GM11168 (cell line): Measurements from ENCODE around the gene CFAP73.

Experiments used
- in situ Hi-C: fragments of 300-500 bp; cut with MboI; formaldehyde crosslinking; loops from one replicate; pipeline ENCODE4 v1.12.0; 2022; ENCODE audit warnings: low sequenced_read_pairs; ENCODE audit not compliant: unreplicated experiment

CFAP73 gene

DNA sequence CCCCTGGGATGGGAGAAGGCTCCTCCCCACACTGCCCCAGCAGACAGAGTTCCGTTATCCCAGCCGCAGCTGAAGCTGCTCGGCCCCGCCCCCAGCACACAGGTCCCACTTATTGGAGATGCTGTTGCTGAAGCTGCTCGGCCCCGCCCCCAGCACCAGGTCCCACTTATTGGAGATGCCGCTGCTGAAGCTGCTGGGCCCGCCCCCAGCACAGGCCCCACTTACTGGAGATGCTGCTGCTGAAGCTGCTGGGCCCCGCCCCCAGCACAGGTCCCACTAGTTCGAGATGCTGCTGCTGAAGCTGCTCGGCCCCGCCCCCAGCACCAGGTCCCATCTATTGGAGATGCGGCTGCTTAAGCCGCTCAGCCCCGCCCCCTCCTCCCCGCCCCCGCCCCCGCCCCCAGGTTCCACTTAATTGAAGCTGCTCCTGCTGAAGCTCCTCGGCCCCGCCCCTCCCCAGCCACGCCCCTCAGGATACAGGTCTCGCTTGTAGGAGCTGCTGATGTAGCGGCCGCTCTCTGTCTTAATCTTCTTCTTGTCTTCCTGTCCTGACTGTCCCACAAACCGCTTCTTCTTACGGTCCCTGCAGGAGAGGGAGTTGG is 12.0 kb downstream of the CFAP73 start:
- in situ Hi-C loops, result no loop called here

DNA sequence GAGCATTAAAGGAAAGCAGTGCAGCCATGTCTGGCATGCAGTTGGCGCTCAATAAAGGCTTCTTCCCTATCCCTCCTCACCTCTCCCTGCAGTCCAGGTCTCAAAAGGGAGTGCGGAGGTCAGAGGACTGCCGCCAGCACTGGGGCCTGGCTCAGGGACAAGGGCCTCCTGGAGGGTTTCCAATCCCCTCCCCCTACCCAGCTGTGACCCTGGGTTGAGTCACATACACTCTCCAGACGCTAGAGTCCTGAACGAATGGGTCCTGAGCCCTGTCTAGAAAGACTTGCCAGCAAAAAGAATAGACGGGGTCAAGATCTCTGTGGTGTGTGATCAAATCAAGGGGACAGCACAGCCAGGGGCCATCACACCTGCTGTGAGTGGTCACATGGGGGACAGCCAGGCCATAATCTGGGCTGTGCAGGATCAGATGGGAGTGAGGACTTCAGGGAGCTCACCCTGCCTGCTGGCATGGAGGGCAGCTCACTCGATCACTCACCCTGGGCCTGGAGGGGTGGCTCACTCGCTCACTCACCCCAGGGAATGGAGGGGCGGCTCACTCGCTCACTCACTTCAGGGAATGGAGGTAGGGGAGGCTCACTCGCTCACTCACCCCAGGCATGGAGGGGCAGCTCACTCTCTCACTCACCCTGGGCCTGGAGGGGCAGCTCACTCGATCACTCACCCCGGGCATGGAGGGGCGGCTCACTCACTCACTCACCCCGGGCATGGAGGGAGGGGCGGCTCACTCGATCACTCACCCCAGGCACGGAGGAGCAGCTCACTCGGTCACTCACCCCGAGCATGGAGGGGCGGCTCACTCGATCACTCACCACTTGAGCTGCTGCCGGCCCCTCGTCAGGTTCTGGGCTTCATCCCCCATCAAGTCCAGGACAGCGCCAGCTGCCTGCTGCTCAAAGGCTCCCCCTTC is 12.8 kb downstream of the CFAP73 start:
- in situ Hi-C loops, result no loop called here

DNA sequence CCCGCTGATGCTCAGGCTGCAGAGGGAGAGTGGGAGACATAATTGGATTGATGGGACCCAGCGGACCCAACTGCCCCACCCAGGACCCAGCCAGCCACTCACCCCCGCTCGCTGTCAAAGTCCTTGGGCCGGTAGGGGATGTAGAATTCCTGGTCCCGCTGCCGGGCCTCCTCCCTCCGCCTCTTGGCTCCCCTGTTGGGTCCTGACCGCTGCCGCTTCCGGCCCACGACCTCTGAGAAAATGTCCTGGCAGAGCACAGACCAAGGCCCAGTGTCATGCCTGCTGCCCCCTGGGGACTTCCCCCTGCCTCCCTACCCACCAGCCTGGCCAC is 13.5 kb downstream of the CFAP73 start:
- in situ Hi-C loops, result no loop called here

DNA sequence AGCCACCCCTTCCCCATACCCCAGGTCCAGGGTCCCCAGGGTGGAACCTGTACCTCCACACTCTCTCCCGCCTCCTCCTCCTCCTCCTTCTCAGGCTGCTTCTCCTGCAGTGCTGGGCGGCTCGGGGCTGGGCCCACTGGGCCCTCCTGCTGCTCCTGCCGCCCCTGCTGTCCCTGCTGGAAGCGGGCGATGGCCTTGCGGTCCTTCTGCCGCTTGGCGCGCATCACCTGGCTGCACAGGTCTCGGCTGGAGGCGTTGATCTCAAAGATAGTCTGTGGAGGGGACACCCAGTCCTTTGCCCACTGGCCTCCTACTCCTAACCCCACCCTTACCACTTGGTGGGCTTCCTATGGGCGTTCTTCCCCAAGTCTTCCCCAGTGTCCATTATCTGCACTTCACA is 14.5 kb downstream of the CFAP73 start:
- in situ Hi-C loops, result no loop called here

DNA sequence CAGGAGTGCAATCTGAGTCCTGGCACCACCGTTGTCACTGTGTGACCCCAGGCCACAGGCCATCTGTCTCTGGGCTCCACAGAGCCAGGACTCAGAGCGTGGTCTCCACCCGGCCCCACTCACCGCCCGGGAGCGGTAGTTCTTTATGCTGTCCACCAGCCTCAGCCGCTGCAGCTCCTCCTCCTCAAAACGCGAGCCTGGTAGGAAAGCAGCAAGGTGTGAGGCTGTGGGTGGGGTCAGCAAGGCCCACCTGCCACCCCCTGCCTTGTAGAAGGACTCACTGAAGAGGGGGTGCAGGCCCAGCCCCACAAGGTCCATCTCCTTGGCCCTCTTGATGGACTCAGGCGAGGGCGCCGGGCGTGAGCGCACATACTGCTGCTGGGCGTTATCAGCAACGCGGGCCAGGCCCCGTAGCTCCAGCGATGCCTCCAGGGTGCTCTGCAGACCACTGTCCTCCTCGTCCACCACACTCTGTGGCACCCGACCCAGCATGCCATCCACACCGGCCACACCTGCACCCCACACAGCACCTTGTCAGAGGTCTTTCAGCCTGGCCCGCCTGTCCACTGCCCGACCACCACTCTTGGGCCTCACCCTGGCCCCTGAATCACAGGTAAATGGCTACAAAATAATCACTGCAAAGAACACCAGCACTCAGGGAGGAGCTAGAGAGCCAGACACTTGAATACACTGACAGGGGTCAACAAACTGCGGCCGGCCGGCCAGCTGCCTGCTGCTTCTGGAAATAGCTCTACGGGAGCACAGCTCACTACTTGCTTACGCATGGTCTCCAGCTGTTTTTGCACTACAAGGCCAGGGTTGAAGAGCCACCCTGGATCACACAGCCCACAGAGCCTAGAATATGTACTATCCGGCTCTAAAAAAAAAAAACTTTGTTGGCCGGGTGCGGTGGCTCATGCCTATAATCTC is 16.3 kb downstream of the CFAP73 start:
- in situ Hi-C loops, result no loop called here

DNA sequence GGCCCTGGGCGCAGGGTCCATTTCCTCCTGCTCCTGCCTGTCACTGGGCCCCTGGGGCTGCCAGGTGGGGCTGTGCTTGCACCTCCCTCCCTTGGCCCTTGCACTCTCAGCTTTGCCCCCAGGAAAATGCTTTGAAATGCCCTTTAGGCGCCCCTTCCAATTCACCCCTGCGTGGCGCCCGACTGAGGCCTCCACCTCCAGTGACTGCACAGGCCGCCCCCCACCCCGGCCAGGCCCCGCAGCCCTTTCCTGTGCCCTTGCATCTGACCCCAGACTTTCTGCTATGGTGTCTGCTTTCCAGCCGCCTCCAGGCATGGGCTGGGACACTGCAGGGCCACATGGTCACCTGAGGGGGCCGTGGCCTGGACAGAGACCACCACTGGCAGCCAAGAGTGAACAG is 18.3 kb downstream of the CFAP73 start:
- in situ Hi-C loops, result no loop called here

DNA sequence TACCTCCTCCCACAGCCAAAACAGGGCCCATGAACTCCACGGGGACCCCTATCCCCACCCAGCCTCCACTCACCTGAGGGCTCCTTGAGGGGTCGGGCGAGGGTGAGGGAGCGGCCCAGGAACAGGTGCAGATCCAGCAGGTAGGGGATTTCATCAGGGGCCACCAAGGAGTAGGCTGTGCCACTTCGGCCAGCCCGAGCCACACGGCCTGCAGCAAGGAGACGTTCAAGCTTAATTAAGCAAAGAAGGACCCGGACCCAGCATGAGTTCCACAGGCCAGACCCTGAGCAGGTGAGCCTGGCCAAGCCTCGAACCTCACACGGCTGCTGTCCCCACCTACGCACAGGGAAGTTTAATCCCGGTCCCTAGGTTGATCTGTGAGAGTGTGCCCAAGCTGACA is 20.2 kb downstream of the CFAP73 start:
- in situ Hi-C loops, result no loop called here

DNA sequence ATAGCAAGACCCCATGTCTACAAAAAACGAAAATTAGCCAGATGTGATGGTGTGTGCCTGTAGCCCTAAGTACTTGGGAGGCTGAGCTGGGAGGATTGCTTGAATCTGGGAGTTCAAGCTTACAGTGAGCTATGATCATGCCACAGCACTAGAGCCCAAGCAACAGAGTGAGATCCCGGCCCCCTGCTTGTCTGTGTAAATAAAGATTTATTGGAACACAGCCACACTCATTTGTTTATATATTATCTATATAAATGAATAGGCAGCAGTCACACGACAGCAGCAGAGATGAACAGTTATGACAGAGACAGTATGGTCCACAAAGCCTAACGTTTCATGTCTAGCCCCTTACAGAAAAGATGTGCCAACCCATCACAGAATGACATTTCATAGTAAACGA is 20.9 kb downstream of the CFAP73 start:
- in situ Hi-C loops, result no loop called here

DNA sequence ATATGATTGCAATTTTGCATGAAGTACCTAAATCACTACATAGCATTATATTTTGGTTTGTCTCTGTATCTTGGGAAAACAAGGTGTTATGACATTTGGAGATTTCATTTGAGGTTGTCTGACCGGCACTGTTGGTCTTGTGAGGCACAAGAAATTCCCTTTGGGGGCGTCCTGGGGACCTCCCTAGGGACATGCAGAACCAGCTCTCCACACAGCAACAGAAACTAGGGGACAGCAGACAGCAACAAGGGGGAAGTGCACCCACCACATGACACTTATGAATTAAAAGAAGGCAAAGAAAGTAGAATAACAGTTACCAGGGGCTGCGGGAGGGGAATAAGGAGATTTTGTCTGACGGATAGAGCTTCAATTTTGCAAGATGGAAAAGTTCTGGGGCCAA is 21.4 kb downstream of the CFAP73 start:
- in situ Hi-C loops, result no loop called here

DNA sequence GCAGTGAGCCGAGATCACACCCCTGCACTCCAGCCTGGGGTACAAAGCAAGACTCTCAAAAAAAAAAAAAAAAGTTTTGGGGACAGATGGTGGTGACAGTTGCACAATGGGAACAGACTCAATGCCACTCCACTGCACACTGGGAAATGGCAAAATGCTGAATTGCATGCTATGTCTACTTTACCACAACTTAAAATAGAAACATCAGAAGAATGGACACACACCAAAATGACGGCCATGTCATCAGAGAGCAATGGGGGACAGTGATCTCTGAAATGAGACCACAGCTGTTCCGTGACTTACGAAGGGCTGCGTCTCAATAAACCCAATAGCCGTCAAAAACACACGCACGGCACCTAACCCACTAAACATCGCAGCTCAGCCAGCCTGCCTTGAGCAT is 22.0 kb downstream of the CFAP73 start:
- in situ Hi-C loops, result no loop called here

DNA sequence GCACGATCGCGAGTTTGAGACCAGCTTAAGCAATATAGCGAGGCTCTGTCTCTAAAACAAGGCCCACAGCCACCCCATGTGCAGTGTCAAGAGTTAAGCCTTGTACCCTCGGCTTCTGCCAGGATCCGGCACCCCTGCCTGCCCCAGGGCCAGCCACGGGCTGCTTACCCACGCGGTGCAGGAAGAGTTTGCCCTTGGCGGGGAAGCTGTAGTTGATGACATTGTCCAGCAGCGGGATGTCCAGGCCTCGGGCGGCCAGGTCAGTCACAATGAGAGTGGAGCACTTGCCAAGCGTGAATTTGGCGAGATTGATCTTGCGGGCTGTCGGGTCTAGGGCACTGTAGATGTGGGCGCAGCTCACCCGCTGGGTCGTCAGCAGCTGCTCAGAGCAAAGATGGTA is 22.7 kb downstream of the CFAP73 start:
- in situ Hi-C loops, result no loop called here

DNA sequence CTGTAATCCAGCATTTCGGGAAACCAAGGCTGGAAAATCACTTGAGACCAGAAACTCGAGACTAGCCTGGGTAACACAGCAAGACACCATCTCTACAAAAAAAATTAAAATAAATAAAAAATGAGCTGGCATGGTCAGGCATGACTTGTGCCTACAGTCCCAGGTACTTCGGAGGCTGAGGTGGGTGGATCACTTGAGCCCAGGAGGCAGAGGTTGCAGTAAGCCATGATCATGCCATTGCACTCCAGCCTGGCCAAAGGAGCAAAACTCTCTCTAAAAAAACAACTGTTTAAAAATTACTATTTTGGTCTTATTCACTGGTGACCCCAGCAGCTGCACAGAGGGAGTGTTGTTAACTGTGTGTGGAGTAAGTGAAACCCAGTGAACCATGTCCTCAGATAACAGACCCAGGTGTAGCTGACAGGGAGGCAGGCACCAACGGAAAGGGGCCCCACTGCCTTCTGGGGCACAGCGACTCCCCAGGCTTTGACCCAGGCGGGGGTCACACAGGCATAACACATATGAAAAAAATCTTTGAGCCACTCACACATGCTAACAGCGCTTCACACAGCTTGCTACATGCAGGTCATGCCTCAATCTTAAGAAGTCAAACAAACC is 23.7 kb downstream of the CFAP73 start:
- in situ Hi-C loops, result no loop called here

DNA sequence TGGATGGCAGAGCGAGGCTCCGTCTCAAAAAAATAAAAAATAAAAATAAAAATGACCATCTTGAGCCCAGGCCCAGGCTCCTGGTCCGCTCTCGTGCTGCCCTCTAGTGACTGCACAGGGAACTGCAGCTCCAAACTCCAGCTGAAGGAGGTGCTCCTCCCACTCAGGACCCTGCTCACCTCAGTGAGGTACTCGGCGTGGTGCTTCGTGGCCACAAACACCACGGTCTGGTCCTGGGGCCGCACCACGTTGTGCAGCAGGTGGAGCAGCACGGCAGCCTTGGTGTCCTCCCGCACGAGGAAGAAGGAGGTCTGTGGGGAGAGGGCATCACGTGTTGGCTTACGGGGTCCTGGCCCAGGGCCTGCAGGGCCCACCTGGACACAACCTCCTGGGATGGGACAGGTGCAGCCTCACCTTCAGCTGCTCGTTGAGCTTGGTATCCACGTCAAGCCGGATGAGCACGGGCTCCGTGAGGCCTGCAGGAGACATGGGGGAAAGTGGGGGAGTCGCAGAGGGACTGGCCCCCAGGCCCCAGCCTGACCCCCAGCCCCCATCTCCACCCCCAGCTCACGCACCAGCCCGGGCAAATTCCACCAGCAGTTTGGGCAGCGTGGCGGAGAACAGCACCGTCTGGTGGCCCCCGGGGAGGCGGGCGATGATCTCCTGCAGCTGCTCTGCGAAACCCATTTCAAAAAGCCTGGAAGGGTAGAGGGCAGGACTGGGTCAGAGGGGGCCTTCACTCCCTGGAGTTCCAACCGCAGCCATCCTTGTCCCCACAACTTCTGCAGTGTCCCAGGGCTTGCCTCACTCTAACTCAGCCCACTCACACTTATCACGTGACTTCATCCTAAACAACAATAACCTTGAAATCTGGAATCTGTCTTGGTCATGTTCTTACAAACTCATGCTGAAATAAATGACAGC is 25.2 kb downstream of the CFAP73 start:
- in situ Hi-C loops, result no loop called here

DNA sequence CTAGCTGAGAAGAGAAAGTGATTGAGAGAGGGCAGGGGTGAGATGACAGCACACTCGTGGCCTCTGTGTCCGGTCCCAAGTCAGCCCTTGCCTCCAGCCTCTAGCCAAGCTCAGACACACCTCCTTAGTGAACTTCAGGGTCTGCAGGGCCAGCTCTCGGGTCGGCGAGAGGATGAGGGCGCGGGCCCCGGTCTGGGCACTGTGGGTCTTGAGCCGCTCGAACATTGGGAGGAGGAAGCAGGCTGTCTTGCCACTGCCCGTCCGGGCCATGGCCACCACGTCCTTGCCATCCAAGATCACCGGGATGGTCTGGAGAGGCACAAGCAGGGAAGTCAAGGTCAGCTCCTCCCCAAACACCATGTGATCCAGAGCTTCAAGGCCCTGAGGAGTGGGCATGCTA is 29.5 kb downstream of the CFAP73 start:
- in situ Hi-C loops, result no loop called here

DNA sequence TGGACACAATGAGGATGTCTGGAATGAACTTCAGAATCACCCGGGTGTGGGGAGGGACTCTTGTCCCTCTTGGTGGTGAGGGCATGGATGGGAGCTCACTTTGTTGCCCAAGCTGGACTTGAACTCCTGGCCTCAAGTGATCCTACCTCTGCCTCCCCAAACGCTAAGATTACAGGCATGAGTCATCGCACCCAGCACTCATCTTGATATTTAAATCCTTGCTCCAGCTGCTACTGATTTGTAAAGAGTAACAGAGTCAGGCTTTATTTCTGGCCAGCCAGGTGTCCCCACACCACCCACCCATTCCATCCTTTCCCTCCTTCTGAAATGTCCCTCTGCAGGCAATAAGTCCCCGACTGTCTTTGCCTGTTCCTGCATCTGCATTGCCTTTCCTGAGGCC is 30.8 kb downstream of the CFAP73 start:
- in situ Hi-C loops, result no loop called here

DNA sequence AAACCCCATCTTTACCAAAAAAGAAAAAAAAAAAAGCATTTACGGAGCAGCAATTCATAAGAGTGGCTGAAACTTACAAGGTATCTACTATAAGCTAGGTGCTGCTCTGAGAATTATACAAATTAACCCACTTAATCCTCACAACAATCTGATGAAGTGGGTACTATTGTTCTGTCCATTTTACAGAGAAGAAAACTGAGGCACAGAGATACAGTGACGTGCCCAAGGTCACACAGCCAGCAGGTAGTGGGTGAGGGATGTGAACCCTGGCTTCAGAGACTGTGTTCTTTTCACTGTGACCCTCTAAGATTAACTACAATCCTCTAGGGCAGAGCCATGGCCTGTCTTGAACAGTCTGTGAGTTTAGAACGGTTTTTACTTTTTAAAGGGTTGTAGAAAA is 32.5 kb downstream of the CFAP73 start:
- in situ Hi-C loops, result no loop called here

DNA sequence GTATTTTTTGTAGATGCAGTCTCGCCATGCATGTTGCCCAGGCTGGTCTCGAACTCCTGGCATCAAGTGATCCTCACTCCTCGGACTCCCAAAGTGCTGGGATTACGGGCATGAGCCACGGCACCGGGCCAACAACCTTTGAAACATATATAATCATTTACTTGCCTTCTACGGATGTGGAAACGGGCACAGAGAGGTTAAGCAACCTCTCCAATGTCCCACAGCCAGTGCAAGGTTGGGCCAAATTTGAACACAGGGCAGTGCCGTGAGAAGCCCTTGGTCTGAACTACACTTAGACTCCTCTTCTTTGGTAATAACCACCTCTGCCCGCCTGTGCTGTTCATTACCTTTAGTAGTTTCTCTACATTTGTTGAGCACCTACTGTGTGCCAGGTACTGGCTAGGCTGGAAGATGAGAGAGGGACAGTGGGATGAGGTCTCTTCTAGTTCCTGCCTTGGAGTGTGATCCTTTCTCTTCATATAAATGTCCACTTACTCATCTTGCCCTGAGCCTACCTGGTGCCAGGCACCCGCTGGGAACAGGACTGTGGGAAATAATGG is 33.6 kb downstream of the CFAP73 start:
- in situ Hi-C loops, result no loop called here

DNA sequence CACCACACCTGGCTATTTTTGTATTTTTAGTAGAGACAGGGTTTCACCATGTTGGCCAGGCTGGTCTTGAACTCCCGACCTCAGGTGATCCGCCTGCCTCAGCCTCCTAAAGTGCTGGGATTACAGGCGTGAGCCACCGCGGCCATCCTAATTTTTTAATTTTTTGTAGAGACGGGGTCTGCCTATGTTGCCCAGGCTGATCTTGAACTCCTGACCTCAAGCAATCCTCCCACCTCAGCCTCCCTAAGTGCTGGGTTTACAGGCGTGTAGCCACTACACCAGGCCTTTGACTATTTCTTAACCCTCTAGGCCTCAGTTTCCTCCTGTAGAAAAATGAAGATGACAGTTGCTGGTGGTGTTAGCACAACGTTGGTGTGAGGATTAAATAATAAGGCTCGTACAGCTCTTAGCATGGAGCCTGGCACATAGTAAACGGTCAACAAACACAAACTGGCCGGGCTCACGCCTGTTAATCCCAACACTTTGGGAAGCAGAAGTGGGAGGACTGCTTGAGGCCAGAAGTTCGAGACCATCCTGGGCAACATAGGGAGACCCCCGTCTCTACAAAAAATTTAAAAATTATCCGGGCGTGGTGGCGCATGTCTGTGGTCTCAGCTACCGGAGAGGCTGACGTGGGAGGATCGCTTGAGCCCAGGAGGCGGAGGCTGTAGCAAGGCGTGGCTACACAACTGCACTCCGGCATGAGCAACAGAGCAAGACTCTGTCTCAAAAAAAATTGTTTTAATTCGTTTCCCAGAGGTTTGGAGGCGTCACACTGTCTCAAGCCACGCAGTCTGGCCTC is 34.8 kb downstream of the CFAP73 start:
- in situ Hi-C loops, result no loop called here

DNA sequence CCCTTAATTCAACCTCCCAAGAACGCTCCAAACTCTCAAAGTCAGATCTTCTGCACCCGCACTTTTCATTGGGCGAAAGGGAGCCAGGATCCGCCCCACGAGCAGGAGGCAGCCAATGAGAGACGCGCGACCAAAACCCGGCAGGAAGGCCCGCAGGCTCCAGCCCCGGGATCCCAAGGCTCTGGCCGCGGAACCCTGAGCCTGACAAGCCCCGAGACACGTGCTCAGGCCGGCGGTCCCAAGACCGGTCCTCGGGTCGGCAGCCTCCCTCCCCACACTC is 35.3 kb downstream of the CFAP73 start:
- in situ Hi-C loops, result no loop called here
